ENCODE results near the gene EAF2.
"Not testable (repeated sequence)": the region's sequence is repeated elsewhere in the genome, so short reads cannot be mapped to it uniquely, and the experiment has no call there.

EAF2 gene

GRCh38 chr3:121834671-121835464, at the start of gene EAF2, which contains the start of gene IQCB1:
EAF2 (plus strand) TSS chr3:121835209; CDS start chr3:121835286, 77 bp downstream.
IQCB1 (minus strand) TSS chr3:121835060; CDS start chr3:121828960, 6,100 bp downstream.
- peak; percentile 87 to 92 for DNase-seq

GRCh38 chr3:121786485-121786884, 48.5 kb upstream of the EAF2 start:
- no peak for DNase-seq

GRCh38 chr3:121793078-121793477, 41.9 kb upstream of the EAF2 start:
- no peak for DNase-seq

GRCh38 chr3:121794264-121794983, 40.6 kb upstream of the EAF2 start:
- DNase-seq: no peak

DNA sequence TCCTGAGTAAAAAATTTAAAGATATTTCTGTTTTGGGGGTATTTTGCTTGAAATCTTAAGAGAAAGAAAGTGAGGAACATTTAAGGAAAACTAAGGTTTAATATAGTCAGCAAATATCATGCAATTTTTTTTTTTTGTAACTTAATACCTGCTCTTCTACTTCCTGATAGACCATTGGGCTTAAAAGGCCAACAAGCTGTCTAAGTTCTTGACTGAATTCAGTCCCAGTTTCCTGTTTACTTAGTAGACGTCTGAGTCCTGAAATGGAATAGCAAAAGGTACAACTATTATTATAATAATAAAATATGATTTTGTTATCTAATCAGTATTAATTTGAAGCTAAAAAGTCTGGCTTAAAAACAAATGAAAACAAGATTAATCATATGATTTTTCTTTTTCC, 38.0 kb upstream of the EAF2 start:
- DNase-seq: no peak

DNA sequence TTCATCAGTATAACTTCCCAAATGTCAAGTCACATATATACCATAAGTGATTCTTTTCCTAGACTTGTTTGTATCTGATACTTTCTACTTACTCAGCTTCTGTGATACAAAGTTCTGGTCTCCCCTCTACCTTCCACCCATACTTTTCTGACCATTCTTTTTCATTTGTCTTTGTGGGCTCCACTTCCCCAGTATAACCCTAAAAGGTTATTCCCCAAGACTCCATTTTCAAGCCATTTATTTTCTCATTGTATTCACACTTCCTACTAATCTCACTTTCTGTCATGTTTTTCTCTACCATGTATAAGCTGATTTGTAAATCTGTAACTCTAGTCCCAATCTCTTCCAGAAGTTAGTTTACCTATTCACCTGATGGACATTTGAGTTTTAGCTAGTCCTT, 34.1 kb upstream of the EAF2 start:
- no peak for DNase-seq

- no peak for DNase-seq
These were observed 31.2 kb upstream of the EAF2 start for GRCh38 chr3:121803771-121804320.

DNA sequence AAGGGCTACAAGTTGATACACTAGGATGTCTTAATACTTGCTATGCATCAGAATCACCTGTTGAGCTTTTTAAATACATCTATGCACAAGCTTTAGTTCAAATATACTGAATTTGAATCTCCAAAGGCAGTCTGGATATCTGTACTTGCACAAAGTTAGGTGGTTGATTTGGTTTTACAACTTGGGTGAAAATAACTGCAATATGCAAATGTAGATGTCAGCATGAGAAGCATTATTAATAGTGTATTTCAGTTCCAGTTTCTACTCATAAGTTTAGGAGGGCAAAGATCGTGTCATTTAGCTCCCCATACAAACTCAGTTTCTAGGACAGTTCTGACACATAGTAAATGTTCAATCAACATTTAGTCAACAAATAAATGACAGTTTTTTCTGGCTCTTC, 25.8 kb upstream of the EAF2 start:
- DNase-seq: no peak

DNA sequence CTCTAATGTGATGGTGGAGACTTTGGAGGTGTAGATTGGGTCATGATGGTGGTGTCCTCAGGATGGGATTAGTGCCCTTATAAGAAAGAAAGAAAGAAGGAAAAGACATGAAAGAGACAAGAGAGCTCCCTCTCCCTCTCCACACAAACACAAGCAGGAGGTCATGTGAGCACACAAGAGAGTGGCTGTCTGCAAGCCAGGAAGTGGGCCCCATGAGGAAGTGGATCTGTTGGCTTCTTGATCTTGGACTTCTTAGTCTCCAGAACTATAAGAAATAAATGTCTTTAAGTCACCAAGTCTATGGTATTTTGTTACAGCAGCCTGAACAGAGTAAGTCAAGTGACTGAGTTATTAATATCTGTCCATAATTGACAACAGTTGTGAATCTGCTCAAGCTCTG, 17.3 kb upstream of the EAF2 start:
- no peak for DNase-seq

GRCh38 chr3:121818578-121818977, 16.4 kb upstream of the EAF2 start:
- DNase-seq: no peak

DNA sequence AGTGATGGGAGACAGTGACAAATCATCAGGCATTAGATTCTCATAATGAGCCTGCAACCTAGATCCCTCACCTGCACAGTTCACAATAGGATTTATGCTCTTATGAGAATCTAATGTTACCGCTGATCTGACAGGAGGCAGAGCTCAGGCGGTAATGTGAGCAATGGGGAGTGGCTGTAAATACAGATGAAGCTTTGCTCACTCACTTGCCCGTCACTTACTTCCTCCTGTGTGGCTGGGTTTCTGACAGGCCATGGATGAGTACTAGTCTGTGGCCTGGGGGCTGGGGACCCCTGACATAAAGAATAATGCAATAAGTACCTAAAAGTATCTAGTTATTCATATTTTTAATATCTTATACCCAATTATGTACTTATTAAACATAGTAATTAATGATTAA, 15.8 kb upstream of the EAF2 start:
- DNase-seq: no peak

GRCh38 chr3:121821421-121822199, 13.4 kb upstream of the EAF2 start:
- no peak for DNase-seq

- DNase-seq: no peak
These were observed 12.0 kb upstream of the EAF2 start for GRCh38 chr3:121822973-121823372.

- DNase-seq: no peak
These were observed 795 bp upstream of the EAF2 start for GRCh38 chr3:121834157-121834670.

DNA sequence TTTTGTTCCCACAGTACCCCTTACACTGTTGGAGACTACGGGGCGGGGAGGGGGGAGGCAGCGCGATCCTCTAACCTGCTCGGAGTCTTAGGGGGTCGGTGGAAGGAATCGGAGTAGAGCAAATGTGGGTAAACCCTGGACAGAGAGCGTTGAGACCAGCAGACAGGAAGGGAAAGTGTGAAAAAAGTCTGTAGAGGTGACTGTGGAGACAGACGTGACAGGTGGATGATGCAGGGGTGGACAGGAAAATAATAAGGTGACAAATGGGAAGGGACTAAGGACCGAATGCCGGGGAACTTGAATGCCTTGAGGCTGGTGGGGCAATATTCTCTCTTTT, 424 bp downstream of the EAF2 start:
- DNase-seq: peak in 1 of 2 experiments; percentile 13

GRCh38 chr3:121836064-121836463, 1.1 kb downstream of the EAF2 start:
- no peak for DNase-seq

- DNase-seq: no peak
These were observed 1.5 kb downstream of the EAF2 start for GRCh38 chr3:121836481-121836880.

DNA sequence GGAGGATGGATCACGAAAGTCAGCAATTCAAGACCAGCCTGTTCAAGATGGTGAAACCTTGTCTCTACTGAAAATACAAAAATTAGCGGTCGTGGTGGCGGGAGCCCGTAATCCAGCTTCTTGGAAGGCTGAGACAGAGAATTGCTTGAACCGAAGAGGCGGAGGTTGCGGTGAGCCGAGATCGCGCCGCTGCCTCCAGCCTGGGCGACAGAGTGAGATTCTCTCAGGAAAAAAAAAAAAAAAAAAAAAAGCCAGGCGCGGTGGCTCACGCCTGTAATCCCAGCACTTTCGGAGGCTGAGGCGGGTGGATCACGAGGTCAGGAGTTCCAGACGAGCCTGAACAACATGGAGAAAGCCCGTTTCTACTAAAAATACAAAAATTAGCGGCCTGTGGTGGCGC, 5.0 kb downstream of the EAF2 start:
- DNase-seq: no peak

DNA sequence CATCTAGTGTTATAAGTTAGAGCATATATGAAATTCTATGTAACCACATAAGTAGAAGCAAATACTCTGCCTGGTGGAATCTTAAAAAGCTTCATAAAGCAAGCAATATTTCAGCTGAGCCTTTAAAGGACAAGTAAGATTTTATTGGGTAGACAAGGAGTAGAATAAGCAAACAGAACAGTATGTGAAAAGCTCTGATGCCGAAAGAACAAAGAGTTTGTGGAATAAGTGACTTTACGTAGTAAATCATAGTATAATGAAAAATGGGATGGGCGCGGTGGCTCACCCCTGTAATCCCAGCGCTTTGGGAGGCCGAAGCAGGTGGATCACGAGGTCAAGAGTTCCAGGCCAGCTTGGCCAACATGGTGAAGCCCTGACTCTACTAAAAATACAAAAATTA, 9.9 kb downstream of the EAF2 start:
- DNase-seq: no peak

GRCh38 chr3:121852256-121852655, 17.2 kb downstream of the EAF2 start:
- DNase-seq: no peak

- peak in 1 of 2 experiments; percentile 2 for DNase-seq
These were observed 20.5 kb downstream of the EAF2 start for GRCh38 chr3:121855555-121855954.

DNA sequence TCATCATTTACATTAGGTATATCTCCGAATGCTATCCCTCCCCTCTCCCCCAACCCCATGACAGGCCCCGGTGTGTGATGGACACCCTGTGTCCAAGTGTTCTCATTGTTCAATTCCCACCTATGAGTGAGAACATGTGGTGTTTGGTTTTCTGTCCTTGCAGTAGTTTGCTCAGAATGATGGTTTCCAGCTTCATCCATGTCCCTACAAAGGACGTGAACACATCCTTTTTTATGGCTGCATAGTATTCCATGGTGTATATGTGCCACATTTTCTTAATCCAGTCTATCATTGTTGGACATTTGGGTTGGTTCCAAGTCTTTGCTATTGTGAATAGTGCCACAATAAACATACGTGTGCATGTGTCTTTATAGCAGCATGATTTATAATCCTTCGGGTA, 22.8 kb downstream of the EAF2 start:
- not testable (repeated sequence) for DNase-seq

GRCh38 chr3:121863247-121863646, 28.2 kb downstream of the EAF2 start:
- DNase-seq: not testable (repeated sequence)
